MM.1S (cell line): Measurements from ENCODE around the gene SLC9A4.

Experiments
- DNase-seq: peaks from one replicate; pipeline ENCODE4 v3.0.0-alpha.2; 2015
- H2AFZ ChIP-seq: fragments of 300-600 bp; sonication (generic); 2 replicates; pipeline ENCODE4 v1.6.0; 2016; ENCODE audit warnings: antibody characterized with exemption, low read length
- H3F3A ChIP-seq: fragments of 300-600 bp; sonication (generic); 2 replicates; pipeline ENCODE4 v1.6.1; 2016; ENCODE audit warnings: mild to moderate bottlenecking, antibody characterized with exemption, low read length, moderate library complexity, mixed read lengths; ENCODE audit not compliant: insufficient read depth
- H3K27ac ChIP-seq: fragments of 300-600 bp; sonication (generic); 2 replicates; pipeline ENCODE4 v1.5.1; 2016; ENCODE audit warnings: mild to moderate bottlenecking, low read length
- H3K27me3 ChIP-seq: fragments of 300-600 bp; sonication (generic); replicated peaks from 2 replicates; pipeline ENCODE4 v1.6.0; 2016; ENCODE audit warnings: low read length; ENCODE audit not compliant: insufficient read depth
- H3K36me3 ChIP-seq: fragments of 300-600 bp; sonication (generic); replicated peaks from 2 replicates; pipeline ENCODE4 v1.6.1; 2016; ENCODE audit warnings: mild to moderate bottlenecking, low read length, mixed read lengths; ENCODE audit not compliant: insufficient read depth
- H3K4me1 ChIP-seq: fragments of 300-600 bp; sonication (generic); 2 replicates; pipeline ENCODE4 v1.6.1; 2016; ENCODE audit warnings: low read length, mixed read lengths
- H3K4me2 ChIP-seq: fragments of 300-600 bp; sonication (generic); 2 replicates; pipeline ENCODE4 v1.6.0; 2016; ENCODE audit warnings: low read depth, low read length
- H3K4me3 ChIP-seq: fragments of 300-600 bp; sonication (generic); 2 replicates; pipeline ENCODE4 v1.5.1; 2016; ENCODE audit warnings: low read length, mixed read lengths
- H3K79me2 ChIP-seq: fragments of 300-600 bp; sonication (generic); 2 replicates; pipeline ENCODE4 v1.6.1; 2016; ENCODE audit warnings: mixed run types, low read length, mixed read lengths
- H3K9ac ChIP-seq: fragments of 300-600 bp; sonication (generic); 2 replicates; pipeline ENCODE4 v1.6.1; 2016; ENCODE audit warnings: low read length, mixed read lengths
- H3K9me2 ChIP-seq: fragments of 300-600 bp; sonication (generic); replicated peaks from 2 replicates; pipeline ENCODE4 v1.6.1; 2016; ENCODE audit warnings: mild to moderate bottlenecking, low read length, mixed read lengths; ENCODE audit not compliant: insufficient read depth
- H3K9me3 ChIP-seq: fragments of 300-600 bp; sonication (generic); replicated peaks from 2 replicates; pipeline ENCODE4 v1.6.1; 2016; ENCODE audit warnings: mild to moderate bottlenecking, low read length, mixed read lengths; ENCODE audit not compliant: insufficient read depth
- H4K20me1 ChIP-seq: fragments of 300-600 bp; sonication (generic); 2 replicates; pipeline ENCODE4 v1.6.1; 2016; ENCODE audit warnings: mild to moderate bottlenecking, low read length, moderate library complexity, mixed read lengths; ENCODE audit not compliant: insufficient read depth
- CTCF ChIP-seq: fragments of 300-600 bp; sonication (generic); IDR thresholded peaks from 2 replicates; pipeline ENCODE4 v1.5.1; 2016; ENCODE audit warnings: antibody characterized with exemption, low read length, mixed read lengths
- EZH2 ChIP-seq: fragments of 300-600 bp; sonication (generic); optimal IDR thresholded peaks from 2 replicates; pipeline ENCODE3; 2017; ENCODE audit warnings: low read depth, mild to moderate bottlenecking, antibody characterized with exemption, low read length, mixed read lengths
- EZH2phosphoT487 ChIP-seq: fragments of 300-600 bp; sonication (generic); IDR thresholded peaks from 2 replicates; pipeline ENCODE4 v1.6.1; 2018; ENCODE audit warnings: antibody characterized with exemption, low read length

SLC9A4 gene

GRCh38 chr2:102483086-102483485, 10.1 kb downstream of the SLC9A4 start:
- TF ChIP-seq EZH2 (no peak), CTCF (no peak), EZH2phosphoT487 (no peak)
- Histone ChIP-seq H4K20me1 (no peaks in the 10 kb centered on the region), H3K9ac (no peak overlapping the region), H3K4me2 (no peak overlapping the region), H3K4me3 (no peak overlapping the region), H3K27ac (no peak overlapping the region), H3K9me2 (no peaks in the 10 kb centered on the region), H3K79me2 (no peaks in the 10 kb centered on the region), H2AFZ (no peak overlapping the region), H3K9me3 (no peaks in the 10 kb centered on the region), H3K4me1 (no peaks in the 10 kb centered on the region), H3K27me3 (no peaks in the 10 kb centered on the region), H3K36me3 (no peaks in the 10 kb centered on the region), H3F3A (no peaks in the 10 kb centered on the region)
- no peak for DNase-seq

GRCh38 chr2:102484310-102485061, 11.5 kb downstream of the SLC9A4 start:
- no peaks in the 10 kb centered on the region for H3F3A ChIP-seq
- H3K4me2 ChIP-seq = no peak overlapping the region
- no peak overlapping the region for H3K4me3 ChIP-seq
- H3K79me2 ChIP-seq = no peaks in the 10 kb centered on the region
- H3K27me3 ChIP-seq = no peaks in the 10 kb centered on the region
- no peaks in the 10 kb centered on the region for H4K20me1 ChIP-seq
- no peaks in the 10 kb centered on the region for H3K9me3 ChIP-seq
- no peaks in the 10 kb centered on the region for H3K36me3 ChIP-seq
- TF ChIP-seq EZH2phosphoT487 = no peak
- TF ChIP-seq CTCF = no peak
- TF ChIP-seq EZH2 = no peak
- no peaks in the 10 kb centered on the region for H3K4me1 ChIP-seq
- no peak for DNase-seq
- H3K27ac ChIP-seq = no peak overlapping the region
- no peaks in the 10 kb centered on the region for H3K9me2 ChIP-seq
- H2AFZ ChIP-seq = no peak overlapping the region
- H3K9ac ChIP-seq = no peak overlapping the region

GRCh38 chr2:102485147-102485785, 12.2 kb downstream of the SLC9A4 start:
- Histone ChIP-seq H3K4me3 (no peak overlapping the region), H3K36me3 (no peaks in the 10 kb centered on the region), H4K20me1 (no peaks in the 10 kb centered on the region), H2AFZ (no peak overlapping the region), H3K4me1 (no peaks in the 10 kb centered on the region), H3K4me2 (no peak overlapping the region), H3K79me2 (no peaks in the 10 kb centered on the region), H3K27me3 (no peaks in the 10 kb centered on the region), H3K9ac (no peak overlapping the region), H3F3A (no peaks in the 10 kb centered on the region), H3K27ac (no peak overlapping the region), H3K9me2 (no peaks in the 10 kb centered on the region), H3K9me3 (no peaks in the 10 kb centered on the region)
- DNase-seq = no peak
- TF ChIP-seq CTCF = no peak
- no peak for TF ChIP-seq EZH2
- TF ChIP-seq EZH2phosphoT487 = no peak
